IPS DF 6.9 (cell line): ENCODE data around the gene FYN.

ENCODE experiments used
- DNase-seq: peaks from one replicate; pipeline ENCODE4 v3.0.0-alpha.2; 2013; ENCODE audit warnings: low read depth, low spot score
- H3K27ac ChIP-seq: one replicate; pipeline ENCODE4 v1.5.1; 2013; ENCODE audit warnings: low read length, control low read depth
- H3K27me3 ChIP-seq: 2 replicates; pipeline ENCODE4 v1.6.1; 2013; ENCODE audit warnings: mild to moderate bottlenecking, low read length; ENCODE audit not compliant: control insufficient read depth, insufficient read depth
- H3K36me3 ChIP-seq: 2 replicates; pipeline ENCODE4 v1.6.1; 2013; ENCODE audit warnings: low read length; ENCODE audit not compliant: control insufficient read depth, insufficient read depth
- H3K4me1 ChIP-seq: 2 replicates; pipeline ENCODE4 v1.6.1; 2013; ENCODE audit warnings: low read length; ENCODE audit not compliant: control insufficient read depth, insufficient read depth
- H3K4me3 ChIP-seq: 2 replicates; pipeline ENCODE4 v1.5.1; 2013; ENCODE audit warnings: mild to moderate bottlenecking, low read length
- H3K9me3 ChIP-seq: 2 replicates; pipeline ENCODE4 v1.6.1; 2013; ENCODE audit warnings: low read length, inconsistent platforms; ENCODE audit not compliant: control insufficient read depth, insufficient read depth
- WGBS: extraction: QIAGEN DNeasy Blood & Tissue Kit; methylation state at CpG from one replicate; pipeline ENCODE4 v1.1.7; 2013; ENCODE audit warnings: mixed read lengths, missing lambda C conversion rate; ENCODE audit not compliant: insufficient read length, insufficient coverage; 5-methylcytosine and 5-hydroxymethylcytosine counted together

The FYN gene

GRCh38 chr6:111614833-111615582, 258.2 kb downstream of the FYN start:
- Histone ChIP-seq H3K27ac (no peak overlapping the region), H3K9me3 (no peaks in the 10 kb centered on the region), H3K4me1 (no peaks in the 10 kb centered on the region), H3K36me3 (no peaks in the 10 kb centered on the region), H3K4me3 (no peak overlapping the region), H3K27me3 (no peaks in the 10 kb centered on the region)
- DNase-seq = no peak
- no CpG with 5 or more reads among the region's 12 CpGs for WGBS

GRCh38 chr6:111612379-111612778, 260.9 kb downstream of the FYN start:
- H3K27me3 ChIP-seq = no peaks in the 10 kb centered on the region
- no peak for DNase-seq
- no peak overlapping the region for H3K4me3 ChIP-seq
- H3K4me1 ChIP-seq = no peaks in the 10 kb centered on the region
- no peaks in the 10 kb centered on the region for H3K36me3 ChIP-seq
- H3K27ac ChIP-seq = no peak overlapping the region
- no CpG with 5 or more reads among the region's 3 CpGs for WGBS
- no peaks in the 10 kb centered on the region for H3K9me3 ChIP-seq

GRCh38 chr6:111610548-111611172, 262.6 kb downstream of the FYN start:
- no peaks in the 10 kb centered on the region for H3K27me3 ChIP-seq
- H3K27ac ChIP-seq = no peak overlapping the region
- DNase-seq = no peak
- no peaks in the 10 kb centered on the region for H3K36me3 ChIP-seq
- H3K9me3 ChIP-seq = no peaks in the 10 kb centered on the region
- no peak overlapping the region for H3K4me3 ChIP-seq
- 0 out of 2 replicates have a peak, but pooled peaks cover 2% of the 10 kb centered on the region for H3K4me1 ChIP-seq
- no CpG with 5 or more reads among the region's 2 CpGs for WGBS
